ENCODE data around the gene DCHS2.

- no peak for TF ChIP-seq TCF7 (IDR thresholded peaks at IDR 0.05; ENCODE audit: borderline replicate concordance)
- TF ChIP-seq POLR2AphosphoS5 (IDR thresholded peaks at IDR 0.05; ENCODE audit: low read length), result no peak
- TF ChIP-seq POLR2A (IDR thresholded peaks at IDR 0.05; ENCODE audit: low read depth, low read length), result no peak
- no peak for TF ChIP-seq ZNF274 (IDR thresholded peaks at IDR 0.05; ENCODE audit: insufficient read depth, insufficient read length)
- no peak for TF ChIP-seq ZBTB33 (IDR thresholded peaks at IDR 0.05)
- no peak for TF ChIP-seq CTCF (IDR thresholded peaks at IDR 0.05 in 2 of 3, conservative IDR thresholded peaks at IDR 0.05 in 1 of 3; ENCODE audit: control insufficient read depth in 2 of 3, extremely low read depth in 1 of 3, insufficient read depth in 1 of 3, low read depth in 3 of 3, low read length in 3 of 3)
- TF ChIP-seq REST (IDR thresholded peaks at IDR 0.05; ENCODE audit: low read depth, low read length), result no peak
- no peak for TF ChIP-seq NFIC (IDR thresholded peaks at IDR 0.05; ENCODE audit: low read depth, low read length)
- no peak for TF ChIP-seq SPI1 (IDR thresholded peaks at IDR 0.05; ENCODE audit: borderline replicate concordance, insufficient read depth, low read depth, low read length)
- no peak for TF ChIP-seq EZH2 (IDR thresholded peaks at IDR 0.05; ENCODE audit: borderline replicate concordance, control insufficient read depth, low read depth, low read length)
- no peak for TF ChIP-seq HDAC6 (IDR thresholded peaks at IDR 0.05; ENCODE audit: unreplicated experiment)
- TF ChIP-seq ASH2L (IDR thresholded peaks at IDR 0.05; ENCODE audit: borderline replicate concordance, low read depth), result no peak
Measured at GRCh38 chr4:154319736-154320135, 171.9 kb downstream of the DCHS2 start.

Measured in GM12878 (cell line).